HCT116 (cell line): ENCODE data around the gene OASL. TPM values are rescaled to one million over a fixed set of nuclear protein-coding genes. Genes with fewer than 3 reads are reported as not detected.

Source experiments
- ATAC-seq: fragments of 200-7000 bp; cut with Tn5 transposase; 2 replicates; pipeline ENCODE4 v1.9.1; 2020; ENCODE audit warnings: mild to moderate bottlenecking, moderate library complexity
- BruUV-seq: library from RNA; stranded (reverse); fragments of 400-500 nt; replicated peaks from 2 replicates; lab custom pipeline; 2021; lab: Mats Ljungman, UMichigan
- CTCF ChIA-PET: fragments of 300-600 bp; sonication (Branson Sonifier 250); formaldehyde crosslinking; loops from one replicate; lab custom pipeline; 2021; ENCODE audit warnings: antibody characterized with exemption; lab: Charles Lee
- POLR2A ChIA-PET: fragments of 300-600, 350-600 bp; sonication (Branson Sonifier 250); formaldehyde crosslinking; loops from one replicate; lab custom pipeline; 2021; ENCODE audit warnings: antibody characterized with exemption; lab: Charles Lee
- RAD21 ChIA-PET, 2 experiments: fragments of 300-600 bp; sonication (Branson Sonifier 250); formaldehyde crosslinking; loops; one replicate each; lab custom pipeline; 2023; ENCODE audit warnings: low total read pairs in 2 of 2; ENCODE audit not compliant: uncharacterized antibody in 2 of 2, unreplicated experiment in 2 of 2, low non-redundant PET in 1 of 2; lab: Charles Lee
- DNase-seq: peaks from one replicate; pipeline ENCODE4 v3.0.0-alpha.2; 2010; ENCODE audit warnings: low read depth, low spot score
- H2AFZ ChIP-seq: fragments of 200-600 bp; shearing (Covaris generic), sonication (generic); 2 replicates; pipeline ENCODE4 v1.6.1; 2017; ENCODE audit warnings: low read depth, mixed run types, mixed read lengths, antibody characterized with exemption, low read length; ENCODE audit not compliant: poor library complexity, severe bottlenecking
- H3K27ac ChIP-seq: 2 replicates; pipeline ENCODE4 v1.5.1; 2012; ENCODE audit warnings: low read depth, low read length
- H3K27me3 ChIP-seq: fragments of 200-600 bp; sonication (generic); 2 replicates; pipeline ENCODE4 v1.6.1; 2016; ENCODE audit warnings: mixed run types, low read length, mixed read lengths; ENCODE audit not compliant: insufficient read depth
- H3K36me3 ChIP-seq, 2 experiments: fragments of 200-500 bp in 1 of 2; fragments of 200-600 bp in 1 of 2; sonication (Bioruptor generic) in 1 of 2; sonication (generic) in 1 of 2; 2 replicates each; pipeline versions ENCODE4 v1.5.1 to v1.6.1; 2014 to 2016; ENCODE audit warnings: low read length in 2 of 2, inconsistent platforms in 1 of 2, mixed read lengths in 1 of 2, mixed run types in 1 of 2; ENCODE audit not compliant: insufficient read depth in 2 of 2, control insufficient read depth in 1 of 2
- H3K4me1 ChIP-seq, 2 experiments: fragments of 200-600 bp in 1 of 2; sonication (generic) in 1 of 2; 2 replicates each; pipeline versions ENCODE4 v1.5.1 to v1.6.1; 2012 to 2017; ENCODE audit warnings: low read length in 2 of 2, inconsistent platforms in 1 of 2, mild to moderate bottlenecking in 1 of 2, mixed read lengths in 1 of 2, mixed run types in 1 of 2, moderate library complexity in 1 of 2; ENCODE audit not compliant: insufficient read depth in 2 of 2, control insufficient read depth in 1 of 2
- H3K4me2 ChIP-seq: fragments of 200-600 bp; sonication (generic); 2 replicates; pipeline ENCODE4 v1.6.1; 2017; ENCODE audit warnings: mixed run types, low read length, mixed read lengths
- H3K4me3 ChIP-seq, 2 experiments: fragments of 200-600 bp in 1 of 2; sonication (generic) in 1 of 2; replicated peaks in 1 of 2; 2 replicates each; pipeline ENCODE4 v1.5.1; 2011 to 2016; ENCODE audit warnings: low read length in 2 of 2, control low read depth in 1 of 2, low read depth in 1 of 2, mild to moderate bottlenecking in 1 of 2, mixed read lengths in 1 of 2, mixed run types in 1 of 2
- H3K79me2 ChIP-seq: fragments of 200-600 bp; sonication (generic); 2 replicates; pipeline ENCODE4 v1.6.1; 2017; ENCODE audit warnings: mild to moderate bottlenecking, mixed run types, low read length, moderate library complexity, mixed read lengths; ENCODE audit not compliant: insufficient read depth
- H3K9ac ChIP-seq: fragments of 200-600 bp; sonication (generic); 2 replicates; pipeline ENCODE4 v1.6.1; 2016; ENCODE audit warnings: low read length, mixed read lengths
- H3K9me2 ChIP-seq: fragments of 200-600 bp; sonication (generic), shearing (Covaris generic); 2 replicates; pipeline ENCODE4 v1.6.1; 2017; ENCODE audit warnings: mixed run types, mild to moderate bottlenecking, moderate library complexity; ENCODE audit not compliant: insufficient read depth
- H3K9me3 ChIP-seq, 2 experiments: fragments of 200-500 bp in 1 of 2; fragments of 200-600 bp in 1 of 2; sonication (Bioruptor generic) in 1 of 2; sonication (generic) in 1 of 2; 2 replicates each; pipeline ENCODE4 v1.6.1; 2014 to 2017; ENCODE audit warnings: low read length in 2 of 2, mixed read lengths in 2 of 2, inconsistent platforms in 1 of 2, low read depth in 1 of 2, mild to moderate bottlenecking in 1 of 2, mixed run types in 1 of 2, moderate library complexity in 1 of 2; ENCODE audit not compliant: control insufficient read depth in 1 of 2, insufficient read depth in 1 of 2
- H4K20me1 ChIP-seq: fragments of 200-600 bp; sonication (generic), shearing (Covaris generic); 2 replicates; pipeline ENCODE4 v1.6.1; 2017; ENCODE audit warnings: mixed run types, mild to moderate bottlenecking, moderate library complexity; ENCODE audit not compliant: insufficient read depth
- CBX3 ChIP-seq: IDR thresholded peaks from 2 replicates; pipeline ENCODE4 v1.6.1; 2012; ENCODE audit warnings: low read depth
- CEBPB ChIP-seq: IDR thresholded peaks from 2 replicates; pipeline ENCODE4 v1.6.1; 2012; ENCODE audit warnings: low read depth
- CTCF ChIP-seq, 3 experiments: fragments of 200-600 bp in 1 of 3; sonication (generic) in 1 of 3; IDR thresholded peaks in 2 of 3; conservative IDR thresholded peaks in 1 of 3; 2 replicates each; pipeline ENCODE4 v1.5.1; 2012 to 2017; ENCODE audit warnings: low read depth in 2 of 3, low read length in 2 of 3, antibody characterized with exemption in 1 of 3, borderline replicate concordance in 1 of 3, control low read depth in 1 of 3, mild to moderate bottlenecking in 1 of 3, mixed read lengths in 1 of 3, mixed run types in 1 of 3, moderate library complexity in 1 of 3; ENCODE audit not compliant: insufficient read depth in 1 of 3
- ELF1 ChIP-seq: IDR thresholded peaks from 2 replicates; pipeline ENCODE4 v1.6.1; 2012; ENCODE audit warnings: low read depth, borderline replicate concordance
- EZH2 ChIP-seq: fragments of 200-600 bp; sonication (generic); IDR thresholded peaks from 2 replicates; pipeline ENCODE4 v1.6.1; 2017; ENCODE audit warnings: antibody characterized with exemption, mixed run types
- EZH2phosphoT487 ChIP-seq: fragments of 200-600 bp; IDR thresholded peaks from 2 replicates; pipeline ENCODE4 v1.6.1; 2018; ENCODE audit warnings: antibody characterized with exemption, borderline replicate concordance
- FOSL1 ChIP-seq: IDR thresholded peaks from 2 replicates; pipeline ENCODE4 v1.6.1; 2012; ENCODE audit warnings: low read depth
- JUND ChIP-seq: IDR thresholded peaks from 2 replicates; pipeline ENCODE4 v1.6.1; 2012
- MAX ChIP-seq: IDR thresholded peaks from 2 replicates; pipeline ENCODE4 v1.6.1; 2012
- POLR2A ChIP-seq: IDR thresholded peaks from 2 replicates; pipeline ENCODE4 v1.7.0; 2011; ENCODE audit warnings: borderline replicate concordance; ENCODE audit not compliant: insufficient read depth, insufficient read length; ENCODE audit errors: extremely low read depth
- POLR2AphosphoS5 ChIP-seq: IDR thresholded peaks from 2 replicates; pipeline ENCODE4 v1.6.1; 2011; ENCODE audit warnings: mild to moderate bottlenecking, low read depth, low read length, moderate library complexity
- RAD21 ChIP-seq: IDR thresholded peaks from 2 replicates; pipeline ENCODE4 v1.6.1; 2012; ENCODE audit warnings: low read depth, mild to moderate bottlenecking
- REST ChIP-seq: IDR thresholded peaks from 2 replicates; pipeline ENCODE4 v1.6.1; 2012; ENCODE audit warnings: low read depth
- SIN3A ChIP-seq: IDR thresholded peaks from 2 replicates; pipeline ENCODE4 v1.6.1; 2012; ENCODE audit warnings: low read depth
- SP1 ChIP-seq: IDR thresholded peaks from 2 replicates; pipeline ENCODE4 v1.6.1; 2012; ENCODE audit warnings: low read depth
- SRF ChIP-seq: IDR thresholded peaks from 2 replicates; pipeline ENCODE4 v1.6.1; 2012; ENCODE audit warnings: low read depth
- TCF7L2 ChIP-seq: IDR thresholded peaks from 2 replicates; pipeline ENCODE4 v1.7.0; 2011; ENCODE audit warnings: borderline replicate concordance, inconsistent platforms; ENCODE audit not compliant: insufficient read depth, insufficient read length; ENCODE audit errors: extremely low read depth
- YY1 ChIP-seq: IDR thresholded peaks from 2 replicates; pipeline ENCODE4 v1.6.1; 2011; ENCODE audit warnings: low read length, low read depth, moderate library complexity, mild to moderate bottlenecking; ENCODE audit not compliant: insufficient replicate concordance; ENCODE audit errors: extremely low read depth
- ZFX ChIP-seq: fragments of 450-650 bp; IDR thresholded peaks from 2 replicates; pipeline ENCODE4 v1.6.1; 2017
- ZNF274 ChIP-seq: fragments of 200-500 bp; sonication (Bioruptor generic); IDR thresholded peaks from 2 replicates; pipeline ENCODE4 v1.6.1; 2014; ENCODE audit warnings: mild to moderate bottlenecking, low read depth, low read length, inconsistent platforms
- intact Hi-C: fragments of 100-400 bp; cut with micrococcal nuclease; formaldehyde crosslinking; loops from 2 replicates; pipeline ENCODE4 v1.10.0; 2022
- total RNA-seq: library from RNA; stranded (reverse); gene quantifications from one replicate; pipeline ENCODE4 v1.2.1, GENCODE V29; 2021; ENCODE audit not compliant: unreplicated experiment

OASL gene
- total RNA-seq, 1 experiment from 2014 or later = 4.1 TPM

GRCh38 chr12:121064116-121064515, 25.1 kb upstream of the OASL start:
- Histone ChIP-seq H3K4me3 (no peak overlapping the region), H2AFZ (no peak overlapping the region), H3K79me2 (no peaks in the 10 kb centered on the region), H3K9ac (no peak overlapping the region), H4K20me1 (no peaks in the 10 kb centered on the region), H3K9me2 (no peaks in the 10 kb centered on the region), H3K27ac (no peak overlapping the region), H3K4me1 (peaks cover 5 to 14% of the 10 kb centered on the region in 2 experiments; a peak in 3 of 4 replicates), H3K36me3 (no peaks in the 10 kb centered on the region), H3K9me3 (no peaks in the 10 kb centered on the region), H3K27me3 (no peaks in the 10 kb centered on the region), H3K4me2 (no peak overlapping the region)
- ChIA-PET RAD21 (no interaction called here), POLR2A (no interaction called here), CTCF (no interaction called here)
- no TSS peak for BruUV-seq
- no peak for DNase-seq
- TF ChIP-seq ZNF274 (no peak), CBX3 (no peak), ZFX (no peak), FOSL1 (no peak), YY1 (no peak), EZH2 (no peak), RAD21 (no peak), SP1 (no peak), EZH2phosphoT487 (no peak), CEBPB (no peak), JUND (no peak), CTCF (IDR thresholded peaks at IDR 0.05 in 2 of 3, conservative IDR thresholded peaks at IDR 0.05 in 1 of 3; ENCODE audit: borderline replicate concordance in 1 of 3, insufficient read depth in 1 of 3, low read depth in 2 of 3, low read length in 2 of 3) (no peak), SRF (no peak), REST (no peak), POLR2AphosphoS5 (no peak), POLR2A (no peak), MAX (no peak), SIN3A (no peak), ELF1 (no peak), TCF7L2 (no peak)
- intact Hi-C loops = loop anchor here (5.0 kb wide), 4 partner anchors 33 to 378 kb away; partner anchors contain the start of gene CAMKK2
- ATAC-seq = no peak
